Dendritic cell treated with granulocyte-macrophage colony-stimulating factor and Interleukin-4, amounts not matched to agents 40 ng/mL and 50 ng/mL, for 4 days (primary cell): ENCODE data around the gene GPSM1.
"Not testable (repeated sequence)": the region's sequence is repeated elsewhere in the genome, so short reads cannot be mapped to it uniquely, and the experiment has no call there.

Experiments used
- H3K27ac Mint-ChIP-seq: one replicate; pipeline ENCODE4 v1.8.0; 2022; ENCODE audit warnings: mild to moderate bottlenecking, mixed read lengths
- H3K27me3 Mint-ChIP-seq: one replicate; pipeline ENCODE4 v1.8.0; 2022; ENCODE audit warnings: mild to moderate bottlenecking, mixed read lengths
- H3K36me3 Mint-ChIP-seq: one replicate; pipeline ENCODE4 v1.8.0; 2022; ENCODE audit warnings: low read depth, mixed read lengths
- H3K4me1 Mint-ChIP-seq: one replicate; pipeline ENCODE4 v1.8.0; 2022; ENCODE audit warnings: low read depth, mixed read lengths
- H3K4me3 Mint-ChIP-seq: one replicate; pipeline ENCODE4 v1.8.0; 2022; ENCODE audit warnings: mild to moderate bottlenecking, moderate library complexity, mixed read lengths
- H3K9me3 Mint-ChIP-seq: one replicate; pipeline ENCODE4 v1.8.0; 2022; ENCODE audit warnings: mixed read lengths
- intact Hi-C: fragments of 100-400 bp; cut with micrococcal nuclease; formaldehyde crosslinking; loops from one replicate; pipeline ENCODE4 v1.15.0; 2022

GPSM1 gene

DNA sequence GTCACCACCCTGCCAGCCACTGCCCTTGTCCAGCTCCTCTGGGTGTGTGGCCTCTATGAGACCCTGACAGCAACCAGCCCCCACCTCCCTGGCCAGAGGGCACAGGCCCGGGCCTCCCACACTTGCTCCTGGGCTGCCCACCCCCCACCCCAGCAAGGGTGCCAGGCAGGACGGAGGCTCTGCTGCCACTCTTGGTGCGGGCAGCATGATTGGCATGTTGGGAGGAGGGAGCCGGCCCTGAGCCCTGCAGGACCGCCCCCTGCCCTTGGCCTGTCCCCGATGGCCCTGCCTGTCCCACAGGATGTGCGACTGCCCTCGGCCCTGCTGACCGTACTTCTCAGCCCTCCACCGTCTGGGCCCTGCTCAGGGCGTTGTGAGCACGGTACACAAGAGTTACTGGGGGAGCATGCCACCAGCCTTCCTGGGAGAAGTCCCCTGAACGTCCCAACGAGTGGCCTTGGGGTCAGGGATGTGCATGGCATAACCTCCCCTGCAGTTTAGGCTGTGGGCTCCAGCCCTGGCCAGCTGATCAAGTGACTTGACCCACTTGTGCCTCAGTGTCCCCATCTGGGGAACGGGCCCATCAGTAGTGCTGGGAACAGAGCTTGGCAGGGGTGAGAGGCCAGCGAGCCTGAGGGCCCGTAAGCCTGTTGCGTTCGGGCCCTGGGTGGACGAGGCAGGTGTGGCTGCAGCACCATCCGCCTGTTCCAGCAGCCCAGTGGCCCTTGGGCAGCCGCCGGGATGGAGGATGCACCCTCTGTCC is 16.0 kb downstream of the GPSM1 start:
- intact Hi-C loops, result loop anchor here (10.0 kb wide), 1 partner anchor 291 kb away; no protein-coding TSS in a partner anchor
- peak overlapping the region; percentile 69 for H3K4me3 Mint-ChIP-seq
- peaks cover 18% of the 10 kb centered on the region for H3K4me1 Mint-ChIP-seq
- no peaks in the 10 kb centered on the region for H3K9me3 Mint-ChIP-seq
- H3K27ac Mint-ChIP-seq, result peak overlapping the region; percentile 82
- H3K36me3 Mint-ChIP-seq, result no peaks in the 10 kb centered on the region
- H3K27me3 Mint-ChIP-seq, result peaks cover 2% of the 10 kb centered on the region

- peaks cover 2% of the 10 kb centered on the region for H3K27me3 Mint-ChIP-seq
- peaks cover 18% of the 10 kb centered on the region for H3K4me1 Mint-ChIP-seq
- no peak overlapping the region for H3K27ac Mint-ChIP-seq
- intact Hi-C loops, result loop anchor here (10.0 kb wide), 1 partner anchor 291 kb away; no protein-coding TSS in a partner anchor
- no peaks in the 10 kb centered on the region for H3K36me3 Mint-ChIP-seq
- no peak overlapping the region for H3K4me3 Mint-ChIP-seq
- no peaks in the 10 kb centered on the region for H3K9me3 Mint-ChIP-seq
Observed at GRCh38 chr9:136343884-136344269, 16.5 kb downstream of the GPSM1 start.

DNA sequence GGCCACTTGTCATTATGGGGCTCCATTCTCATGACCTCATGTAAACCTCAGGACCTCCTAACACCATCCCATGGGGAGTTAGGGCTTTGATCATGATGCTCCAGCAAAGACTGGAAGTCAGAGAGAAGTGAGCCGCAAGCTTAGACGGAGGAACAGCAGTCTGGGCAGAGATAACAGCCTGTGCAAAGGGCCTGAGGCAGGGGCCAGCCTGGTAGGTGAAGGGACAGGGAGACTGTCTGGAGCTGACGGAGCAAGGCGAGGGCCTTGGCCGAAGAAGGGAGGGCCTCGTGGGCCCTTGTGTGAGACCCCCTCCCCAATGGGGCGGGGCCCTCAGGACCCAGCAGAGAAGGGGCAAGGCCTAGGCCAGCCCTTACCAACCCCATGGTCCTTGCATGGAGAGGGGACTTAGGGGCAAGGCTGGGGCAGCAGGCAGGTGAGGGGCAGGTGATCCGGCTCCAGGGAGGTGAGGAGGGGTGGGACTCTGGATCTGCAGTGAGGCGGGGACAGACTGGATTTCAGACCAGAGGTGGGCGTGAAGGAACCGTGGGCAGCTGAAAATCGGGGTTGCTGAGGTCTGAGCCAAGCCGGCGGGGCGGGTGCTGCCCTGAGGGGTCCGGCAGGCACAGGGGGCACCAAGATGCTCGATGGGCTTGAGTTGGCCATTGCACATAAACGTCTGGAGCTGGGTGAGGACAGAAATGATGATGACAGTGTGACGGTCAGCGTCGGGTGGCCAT is 17.4 kb downstream of the GPSM1 start:
- intact Hi-C loops, result loop anchor here (10.0 kb wide), 1 partner anchor 290 kb away; no protein-coding TSS in a partner anchor
- peaks cover 13% of the 10 kb centered on the region for H3K4me1 Mint-ChIP-seq
- no peaks in the 10 kb centered on the region for H3K9me3 Mint-ChIP-seq
- peaks cover 2% of the 10 kb centered on the region for H3K27me3 Mint-ChIP-seq
- H3K27ac Mint-ChIP-seq, result peak overlapping the region; percentile 50
- H3K36me3 Mint-ChIP-seq, result no peaks in the 10 kb centered on the region
- H3K4me3 Mint-ChIP-seq, result no peak overlapping the region

DNA sequence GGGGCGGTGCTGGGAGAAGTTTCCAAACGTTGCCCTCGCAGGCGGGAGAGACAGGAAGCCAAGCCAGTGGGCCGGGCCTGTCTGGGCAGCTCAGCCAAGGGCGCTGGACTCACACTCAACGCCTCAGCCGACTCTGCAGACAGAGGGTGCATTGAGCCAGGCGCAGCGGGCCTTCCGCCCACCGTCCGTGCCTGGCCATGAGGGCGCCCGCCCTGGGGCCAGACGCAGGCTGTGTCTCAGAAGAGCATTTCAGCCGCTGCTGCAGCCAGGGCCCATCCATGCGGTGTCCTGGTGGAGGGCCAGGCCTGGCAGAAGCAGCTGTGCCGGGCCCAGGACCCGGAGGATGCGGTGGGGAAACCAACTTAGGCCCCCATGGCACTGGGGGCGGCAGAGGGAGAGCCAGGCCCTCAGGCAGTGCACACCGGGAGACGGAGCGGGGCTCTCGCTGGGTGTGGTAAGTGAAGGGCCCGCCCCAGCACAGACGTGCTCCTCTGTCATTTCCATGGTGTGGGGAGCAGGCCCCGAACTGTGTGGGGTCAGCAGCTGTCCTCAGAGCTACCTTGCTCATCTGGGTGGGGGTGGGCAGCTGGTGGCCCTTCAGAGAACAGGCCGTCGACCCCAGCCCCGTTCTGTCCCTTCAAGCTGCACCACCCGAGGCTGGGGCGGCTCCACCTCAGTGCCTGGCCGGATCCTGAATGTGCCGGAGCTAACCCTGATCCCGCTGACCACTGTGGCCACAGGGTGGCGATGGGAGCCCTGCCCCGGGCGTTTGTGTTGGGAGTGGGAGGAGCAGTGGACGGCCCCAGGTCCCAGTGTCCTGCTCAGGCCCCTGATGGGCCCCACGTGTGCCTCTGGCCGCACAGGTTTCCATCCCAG is 18.2 kb downstream of the GPSM1 start:
- Mint-ChIP-seq H3K36me3 (no peaks in the 10 kb centered on the region), H3K9me3 (no peaks in the 10 kb centered on the region), H3K4me1 (peaks cover 13% of the 10 kb centered on the region), H3K27me3 (peaks cover 2% of the 10 kb centered on the region), H3K4me3 (no peak overlapping the region), H3K27ac (peak overlapping the region; percentile 50)
- intact Hi-C loops, result loop anchor here (10.0 kb wide), 1 partner anchor 289 kb away; no protein-coding TSS in a partner anchor

- Mint-ChIP-seq H3K4me3 (no peak overlapping the region), H3K4me1 (peaks cover 13% of the 10 kb centered on the region), H3K9me3 (no peaks in the 10 kb centered on the region), H3K27ac (no peak overlapping the region), H3K36me3 (no peaks in the 10 kb centered on the region), H3K27me3 (peaks cover 2% of the 10 kb centered on the region)
- intact Hi-C loops, result loop anchor here (10.0 kb wide), 1 partner anchor 289 kb away; no protein-coding TSS in a partner anchor
Observed at GRCh38 chr9:136346157-136346481, 18.8 kb downstream of the GPSM1 start.

- Mint-ChIP-seq H3K4me3 (no peak overlapping the region), H3K9me3 (no peaks in the 10 kb centered on the region), H3K27ac (no peak overlapping the region), H3K4me1 (peaks cover 13% of the 10 kb centered on the region), H3K36me3 (no peaks in the 10 kb centered on the region), H3K27me3 (peaks cover 2% of the 10 kb centered on the region)
- intact Hi-C loops, result loop anchor here (10.0 kb wide), 1 partner anchor 288 kb away; no protein-coding TSS in a partner anchor
Observed at GRCh38 chr9:136346927-136347465, 19.7 kb downstream of the GPSM1 start.

DNA sequence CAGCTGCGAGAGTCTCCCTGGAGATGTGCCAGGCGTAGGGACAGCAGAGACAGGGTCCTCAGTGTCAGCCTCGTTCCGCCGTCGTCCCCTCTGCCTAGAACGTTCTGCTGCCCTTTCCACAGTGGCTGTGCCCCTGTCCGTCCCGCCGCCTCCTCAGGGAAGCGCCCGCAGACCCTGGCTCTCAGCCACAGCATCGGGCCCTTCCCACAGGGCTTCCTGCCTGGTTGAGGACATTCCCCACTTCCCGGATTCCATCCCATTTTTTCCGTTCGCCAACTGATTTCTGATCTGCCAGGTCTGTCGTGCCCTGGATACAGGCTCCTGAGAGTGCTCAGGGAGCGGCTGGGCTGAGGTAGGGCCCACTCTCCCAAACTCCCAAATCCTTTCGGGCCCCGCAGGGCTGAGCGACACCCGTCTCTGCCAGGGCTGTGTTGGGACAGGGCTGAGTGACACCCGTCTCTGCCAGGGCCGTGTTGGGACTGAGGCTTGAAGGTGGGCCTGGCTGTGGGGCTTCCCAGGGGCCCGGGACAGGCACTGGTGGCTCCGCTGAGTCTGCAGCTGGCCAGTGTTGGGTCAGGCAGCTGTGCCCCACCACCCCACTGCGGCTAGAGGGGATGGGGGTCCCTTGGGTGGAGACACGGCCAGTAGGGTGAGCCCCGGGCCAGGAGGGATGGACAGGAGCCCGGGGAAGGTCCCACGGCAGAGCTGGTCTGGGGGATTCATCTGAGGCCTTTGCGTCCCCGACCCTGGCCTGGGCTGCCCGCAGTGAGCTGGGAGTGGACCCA is 20.3 kb downstream of the GPSM1 start:
- no peaks in the 10 kb centered on the region for H3K9me3 Mint-ChIP-seq
- peaks cover 10% of the 10 kb centered on the region for H3K4me1 Mint-ChIP-seq
- H3K4me3 Mint-ChIP-seq, result no peak overlapping the region
- no peak overlapping the region for H3K27ac Mint-ChIP-seq
- H3K36me3 Mint-ChIP-seq, result no peaks in the 10 kb centered on the region
- intact Hi-C loops, result loop anchor here (10.0 kb wide), 1 partner anchor 287 kb away; no protein-coding TSS in a partner anchor
- H3K27me3 Mint-ChIP-seq, result peaks cover 2% of the 10 kb centered on the region

DNA sequence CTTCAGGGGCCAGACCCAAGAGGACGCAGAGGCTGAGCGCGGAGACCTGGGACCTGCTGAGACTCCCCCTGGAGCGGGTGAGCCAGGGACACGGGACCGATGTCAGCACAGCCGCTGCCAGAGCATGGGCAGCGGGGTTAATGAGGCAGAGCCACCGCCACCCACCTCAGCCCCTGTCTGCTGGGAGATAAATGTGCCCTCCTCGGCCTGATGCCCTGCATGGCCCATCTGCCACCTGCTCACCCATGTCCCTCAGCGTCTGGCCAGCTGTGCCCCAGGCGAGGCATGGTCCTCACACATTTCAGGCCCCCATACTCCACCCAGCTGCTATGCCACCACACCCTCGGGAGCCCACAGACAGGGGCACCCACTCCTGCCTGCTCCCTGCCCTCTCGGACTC is 21.4 kb downstream of the GPSM1 start:
- H3K4me3 Mint-ChIP-seq, result no peak overlapping the region
- no peaks in the 10 kb centered on the region for H3K9me3 Mint-ChIP-seq
- no peak overlapping the region for H3K27ac Mint-ChIP-seq
- no peaks in the 10 kb centered on the region for H3K36me3 Mint-ChIP-seq
- intact Hi-C loops, result loop anchor here (10.0 kb wide), 1 partner anchor 286 kb away; no protein-coding TSS in a partner anchor
- H3K4me1 Mint-ChIP-seq, result peaks cover 7% of the 10 kb centered on the region
- H3K27me3 Mint-ChIP-seq, result peaks cover 2% of the 10 kb centered on the region

- H3K4me3 Mint-ChIP-seq, result no peak overlapping the region
- no peaks in the 10 kb centered on the region for H3K27me3 Mint-ChIP-seq
- intact Hi-C loops, result loop anchor here (10.0 kb wide), 1 partner anchor 285 kb away; no protein-coding TSS in a partner anchor
- no peaks in the 10 kb centered on the region for H3K9me3 Mint-ChIP-seq
- no peak overlapping the region for H3K27ac Mint-ChIP-seq
- peaks cover 7% of the 10 kb centered on the region for H3K4me1 Mint-ChIP-seq
- no peaks in the 10 kb centered on the region for H3K36me3 Mint-ChIP-seq
Observed at GRCh38 chr9:136349546-136349945, 22.2 kb downstream of the GPSM1 start.

DNA sequence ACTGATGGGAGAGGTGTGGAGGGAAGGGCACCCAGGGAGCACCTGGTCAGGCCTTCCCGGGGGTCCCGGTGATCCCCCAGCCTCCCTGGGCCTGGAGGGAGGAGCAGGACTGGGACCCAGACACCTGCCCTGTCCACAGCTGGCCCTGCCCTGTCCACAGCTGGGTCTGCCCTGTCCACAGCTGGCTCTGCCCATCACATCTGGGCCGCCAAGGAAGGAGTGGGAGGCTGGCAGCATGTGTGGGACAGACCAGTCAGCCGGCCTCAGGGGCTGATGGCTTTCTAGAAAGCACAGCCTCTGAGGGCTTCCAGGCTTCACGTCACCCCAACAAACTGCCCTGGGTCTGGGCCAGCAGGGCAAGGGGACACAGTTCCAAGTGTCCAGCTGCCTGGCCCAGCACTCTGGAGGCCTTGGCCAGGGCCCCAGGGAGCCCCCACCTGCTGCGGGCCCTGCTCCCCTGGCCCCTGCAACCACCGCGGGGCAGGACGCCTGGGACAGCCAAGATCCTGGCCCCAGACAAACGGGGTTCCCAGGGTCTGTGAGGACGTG is 24.0 kb downstream of the GPSM1 start:
- H3K27ac Mint-ChIP-seq, result no peak overlapping the region
- H3K36me3 Mint-ChIP-seq, result peaks cover 2% of the 10 kb centered on the region
- peaks cover 4% of the 10 kb centered on the region for H3K4me1 Mint-ChIP-seq
- intact Hi-C loops, result no loop called here
- H3K4me3 Mint-ChIP-seq, result no peak overlapping the region
- H3K9me3 Mint-ChIP-seq, result no peaks in the 10 kb centered on the region
- H3K27me3 Mint-ChIP-seq, result no peaks in the 10 kb centered on the region

- H3K9me3 Mint-ChIP-seq, result not testable (repeated sequence)
Observed at GRCh38 chr9:136351868-136352267, 24.5 kb downstream of the GPSM1 start.

GRCh38 chr9:136352682-136353081 is 25.3 kb downstream of the GPSM1 start:
- intact Hi-C loops, result no loop called here
- H3K9me3 Mint-ChIP-seq, result no peaks in the 10 kb centered on the region
- H3K36me3 Mint-ChIP-seq, result peaks cover 10% of the 10 kb centered on the region
- no peak overlapping the region for H3K27ac Mint-ChIP-seq
- H3K4me3 Mint-ChIP-seq, result no peak overlapping the region
- H3K4me1 Mint-ChIP-seq, result peaks cover 4% of the 10 kb centered on the region
- H3K27me3 Mint-ChIP-seq, result no peaks in the 10 kb centered on the region

More at GRCh38 chr9:136351868-136352267, 24.5 kb downstream of the GPSM1 start:
- H3K27me3 Mint-ChIP-seq, H3K27ac Mint-ChIP-seq, H3K36me3 Mint-ChIP-seq, H3K4me1 Mint-ChIP-seq, H3K4me3 Mint-ChIP-seq, intact Hi-C loops: not testable (repeated sequence)
